HG03135 (cell line): ENCODE results near the gene SNX14.
"Not testable (repeated sequence)": the region's sequence is repeated elsewhere in the genome, so short reads cannot be mapped to it uniquely, and the experiment has no call there.

Experiments
- ATAC-seq: cut with Tn5 transposase; IDR thresholded peaks from one replicate; pipeline ENCODE4 v1.9.1; 2021; ENCODE audit warnings: mild to moderate bottlenecking, moderate library complexity; ENCODE audit not compliant: unreplicated experiment

The SNX14 gene

DNA sequence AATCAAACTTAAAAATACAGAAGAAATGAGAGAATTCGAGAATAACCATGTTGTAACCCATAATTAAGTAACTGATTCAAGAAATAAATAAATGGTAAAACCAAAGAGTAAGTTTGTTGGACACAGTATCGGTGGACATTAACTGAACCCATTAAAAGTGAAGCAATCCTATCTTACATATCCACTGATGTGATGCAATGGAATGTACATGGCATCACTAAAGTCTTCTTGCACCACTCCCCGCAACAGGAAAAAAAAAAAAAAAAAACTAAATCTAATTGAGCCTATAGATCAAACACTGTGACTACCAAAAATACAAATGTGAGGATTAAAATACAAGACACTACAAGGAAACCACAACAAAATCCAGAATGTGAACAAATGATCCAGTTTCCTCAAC lies 7.9 kb downstream of the SNX14 start:
- ATAC-seq: no peak

DNA sequence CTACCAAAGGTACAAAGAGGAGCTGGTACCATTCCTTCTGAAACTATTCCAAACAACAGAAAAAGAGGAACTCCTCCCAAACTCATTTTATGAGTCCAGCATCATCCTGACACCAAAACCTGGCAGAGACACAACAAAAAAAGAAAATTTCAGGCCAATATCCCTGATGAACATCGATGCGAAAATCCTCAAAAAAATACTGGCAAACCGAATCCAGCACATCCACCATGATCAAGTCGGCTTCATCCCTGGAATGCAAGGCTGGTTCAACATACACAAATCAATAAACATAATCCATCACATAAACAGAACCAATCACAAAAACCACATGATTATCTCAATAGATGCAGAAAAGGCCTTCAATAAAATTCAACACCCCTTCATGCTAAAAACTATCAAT lies 10.8 kb downstream of the SNX14 start:
- not testable (repeated sequence) for ATAC-seq

DNA sequence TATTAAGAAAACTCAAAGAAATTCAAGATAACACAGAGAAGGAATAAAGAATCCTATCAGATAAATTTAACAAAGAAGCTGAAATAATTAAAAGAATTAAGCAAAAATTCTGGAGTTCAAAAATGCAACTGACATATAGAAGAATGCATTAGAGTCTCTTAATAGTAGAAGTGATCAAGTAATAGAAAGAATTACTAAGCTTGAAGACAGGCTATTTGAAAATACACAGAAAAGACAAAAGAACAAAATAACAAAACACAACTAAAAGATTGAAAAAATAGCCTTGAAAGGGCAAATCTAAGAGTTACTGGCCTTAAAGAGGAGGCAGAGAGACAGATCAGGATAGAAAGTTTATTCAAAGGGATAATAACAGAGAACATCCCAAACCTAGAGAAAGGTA lies 12.1 kb downstream of the SNX14 start:
- ATAC-seq: no peak

DNA sequence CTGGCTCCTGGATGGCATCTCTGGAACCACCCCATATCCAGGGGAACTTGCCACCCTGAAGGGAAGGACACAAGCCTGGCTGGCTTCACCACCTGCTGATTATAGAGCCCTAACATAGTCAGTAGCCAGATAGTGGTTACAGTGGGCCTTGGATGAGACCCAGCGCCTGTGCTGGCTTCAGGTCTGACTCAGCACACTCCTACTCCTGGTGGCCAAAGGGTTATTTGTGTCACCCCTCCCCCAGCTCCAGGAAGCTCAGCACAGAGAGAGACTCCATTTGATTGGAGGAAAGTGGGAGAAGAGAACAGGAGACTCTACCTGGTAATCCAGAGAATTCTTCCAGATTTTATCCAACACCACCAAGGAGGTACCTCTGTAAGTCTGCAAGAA lies 12.8 kb downstream of the SNX14 start:
- ATAC-seq: no peak

DNA sequence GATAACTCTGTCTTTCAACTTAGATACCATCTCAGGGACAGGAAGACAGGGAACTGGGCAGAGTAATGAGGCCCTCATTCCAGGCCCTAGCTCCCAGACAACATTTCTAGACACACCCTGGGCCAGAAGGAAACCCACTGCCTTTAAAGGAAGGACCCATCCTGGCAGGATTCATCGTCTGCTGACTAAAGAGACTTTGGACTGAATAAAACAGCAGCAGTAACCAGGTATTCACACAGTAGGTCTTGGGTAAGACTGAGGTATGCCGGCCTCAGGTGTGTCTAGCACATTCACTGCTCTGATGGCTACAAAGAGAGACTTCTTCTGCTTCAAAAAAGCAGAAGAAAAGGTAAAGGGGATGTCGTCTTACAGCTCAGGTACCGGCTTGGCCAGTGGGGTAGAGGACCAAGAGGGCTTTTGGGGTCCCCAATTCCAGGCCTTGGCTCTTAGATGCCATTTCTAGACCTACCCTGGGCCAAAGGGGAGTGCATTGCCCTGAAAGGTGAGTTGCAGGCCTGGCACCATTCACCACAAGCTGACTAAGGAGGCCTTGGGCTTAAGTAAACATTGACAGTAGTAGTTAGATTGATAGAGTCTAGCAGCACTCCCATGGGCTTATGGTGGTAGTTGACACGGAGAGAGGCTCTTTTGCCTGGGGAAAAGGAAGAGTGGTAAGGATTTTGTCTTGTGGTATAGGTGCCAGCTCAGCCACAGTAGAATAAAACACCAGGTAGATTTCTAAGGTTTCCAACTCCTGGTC lies 13.4 kb downstream of the SNX14 start:
- ATAC-seq: no peak

DNA sequence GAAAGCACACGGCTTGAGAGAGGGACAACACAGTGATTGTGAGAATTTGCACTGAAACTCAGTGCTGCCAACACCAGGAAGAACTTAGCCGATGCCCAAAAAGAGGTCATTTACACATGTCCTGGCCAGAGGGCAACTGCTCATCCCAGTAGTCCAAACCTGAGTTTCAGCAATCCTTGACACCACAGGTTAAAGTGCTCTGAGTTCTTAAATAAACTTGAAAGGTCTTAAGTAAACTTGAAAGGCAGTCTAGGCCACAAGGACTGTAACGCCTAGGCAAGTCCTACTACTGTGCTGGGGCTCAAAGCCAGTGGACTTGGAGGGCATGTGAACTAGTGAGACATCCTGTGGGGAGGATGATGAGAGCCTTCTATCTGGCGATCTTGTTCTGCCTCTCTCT lies 14.1 kb downstream of the SNX14 start:
- ATAC-seq: no peak

DNA sequence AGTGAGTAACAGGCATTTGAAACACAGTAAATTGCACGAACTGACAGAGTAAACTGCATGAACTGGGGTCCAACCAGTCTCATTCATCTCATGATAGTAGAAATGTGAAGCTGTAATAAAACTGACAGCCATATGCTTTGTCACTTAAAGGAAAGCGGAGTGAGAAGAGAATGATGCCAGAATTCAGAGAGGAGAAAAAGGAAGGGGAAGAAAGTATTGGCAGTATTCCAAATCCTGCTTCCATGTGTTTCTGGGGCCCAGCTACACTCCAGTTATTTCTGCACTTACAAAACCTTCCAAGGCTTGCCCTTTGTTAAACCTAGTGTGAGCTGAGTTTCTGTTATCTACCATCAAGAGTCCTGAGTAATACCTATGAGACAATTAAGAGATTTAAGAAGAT lies 17.2 kb downstream of the SNX14 start:
- ATAC-seq: no peak

DNA sequence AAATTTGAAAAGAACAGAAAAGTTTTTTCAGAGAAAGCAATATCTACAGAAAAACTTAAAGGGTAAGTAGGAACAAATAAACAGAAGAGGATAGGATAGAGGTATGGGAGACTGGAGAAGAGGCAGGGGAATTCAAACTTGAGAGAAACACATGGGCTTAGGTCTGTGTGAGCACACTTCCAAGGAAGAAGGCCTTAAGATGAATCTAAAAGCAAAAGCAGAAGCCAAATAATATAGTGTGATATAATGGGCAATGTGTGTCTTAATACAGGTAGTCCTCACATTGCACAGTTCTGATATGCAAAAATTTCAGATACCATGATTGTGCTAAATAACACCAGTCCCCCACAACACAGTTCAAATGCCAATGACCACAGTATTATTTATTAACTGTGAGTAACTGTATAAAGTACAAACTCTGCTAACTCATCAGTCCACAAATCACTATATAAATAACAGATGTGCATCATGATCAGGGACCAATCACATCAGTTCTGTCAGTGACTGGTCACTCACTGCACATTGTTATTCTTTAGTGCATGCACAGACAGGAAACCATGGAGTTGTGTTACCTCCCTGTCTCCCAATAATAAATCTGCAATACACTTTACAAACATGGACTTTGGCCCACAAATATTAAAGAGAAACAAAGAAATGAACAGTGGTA lies 18.6 kb downstream of the SNX14 start:
- ATAC-seq: no peak

DNA sequence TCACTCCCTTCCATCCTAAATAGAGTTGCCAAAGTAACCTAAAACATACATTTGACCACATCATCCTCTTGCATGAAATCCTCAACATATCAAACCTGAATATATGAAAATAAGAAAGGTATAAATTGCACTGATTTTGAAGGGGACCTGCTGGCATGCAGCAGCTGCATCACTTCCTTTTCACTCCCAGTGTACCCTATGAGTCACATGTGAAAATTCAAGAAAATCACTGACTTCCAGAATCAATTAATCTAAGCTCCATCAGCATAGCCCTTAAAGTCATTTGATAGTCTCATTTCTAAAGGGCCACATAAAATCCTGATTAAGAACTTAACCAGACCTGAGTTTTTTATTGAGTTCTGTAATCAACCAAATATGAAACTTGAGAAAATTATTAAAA lies 24.3 kb downstream of the SNX14 start:
- ATAC-seq: no peak

DNA sequence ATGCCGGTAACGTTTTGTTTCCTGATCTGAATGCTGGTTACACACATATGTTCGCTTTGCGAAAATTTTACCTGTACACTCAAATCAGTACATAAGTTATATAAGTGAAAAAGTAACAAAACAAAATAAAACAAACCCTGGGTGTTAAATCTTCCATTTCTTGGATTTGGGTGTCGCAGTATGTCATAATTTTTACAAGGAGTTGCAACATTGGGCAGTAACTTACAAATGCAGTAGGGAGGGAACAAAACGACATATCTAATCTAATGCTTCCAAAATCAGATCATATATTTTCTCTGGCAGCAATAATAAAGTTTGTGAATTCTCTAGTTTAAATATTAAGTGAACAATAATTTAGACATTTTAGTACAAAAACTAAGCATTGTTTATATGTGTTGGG lies 25.2 kb downstream of the SNX14 start:
- no peak for ATAC-seq

DNA sequence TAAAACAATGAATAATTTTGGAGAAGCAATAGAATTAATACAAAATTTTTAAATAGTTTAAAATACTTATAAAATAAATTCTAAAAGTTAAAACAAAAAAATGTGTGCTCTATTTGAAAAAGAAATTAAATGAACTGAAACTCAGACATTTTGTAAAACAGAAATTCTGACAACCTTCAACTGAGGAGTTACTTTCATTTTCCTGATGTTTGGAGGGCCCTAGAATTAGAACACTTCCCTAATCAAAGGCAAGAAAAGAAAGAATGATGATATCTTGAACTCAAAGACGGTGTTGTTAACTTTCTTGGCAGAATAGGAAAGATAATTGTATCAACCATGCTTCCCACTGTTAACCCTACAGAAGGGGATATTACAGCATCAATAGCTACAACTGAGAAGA lies 27.9 kb downstream of the SNX14 start:
- ATAC-seq: no peak

DNA sequence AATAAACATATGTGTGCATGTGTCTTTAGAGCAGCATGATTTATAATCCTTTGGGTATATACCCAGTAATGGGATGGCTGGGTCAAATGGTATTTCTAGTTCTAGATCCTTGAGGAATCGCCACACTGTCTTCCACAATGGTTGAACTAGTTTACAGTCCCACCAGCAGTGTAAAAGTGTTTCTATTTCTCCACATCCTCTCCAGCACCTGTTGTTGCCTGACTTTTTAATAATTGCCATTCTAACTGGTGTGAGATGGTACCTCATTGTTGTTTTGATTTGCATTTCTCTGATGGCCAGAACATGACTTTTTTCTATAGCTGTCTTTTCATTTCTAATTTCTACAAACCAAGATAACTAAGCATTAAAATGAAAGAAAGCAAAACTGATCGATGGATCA lies 29.4 kb downstream of the SNX14 start:
- not testable (repeated sequence) for ATAC-seq

DNA sequence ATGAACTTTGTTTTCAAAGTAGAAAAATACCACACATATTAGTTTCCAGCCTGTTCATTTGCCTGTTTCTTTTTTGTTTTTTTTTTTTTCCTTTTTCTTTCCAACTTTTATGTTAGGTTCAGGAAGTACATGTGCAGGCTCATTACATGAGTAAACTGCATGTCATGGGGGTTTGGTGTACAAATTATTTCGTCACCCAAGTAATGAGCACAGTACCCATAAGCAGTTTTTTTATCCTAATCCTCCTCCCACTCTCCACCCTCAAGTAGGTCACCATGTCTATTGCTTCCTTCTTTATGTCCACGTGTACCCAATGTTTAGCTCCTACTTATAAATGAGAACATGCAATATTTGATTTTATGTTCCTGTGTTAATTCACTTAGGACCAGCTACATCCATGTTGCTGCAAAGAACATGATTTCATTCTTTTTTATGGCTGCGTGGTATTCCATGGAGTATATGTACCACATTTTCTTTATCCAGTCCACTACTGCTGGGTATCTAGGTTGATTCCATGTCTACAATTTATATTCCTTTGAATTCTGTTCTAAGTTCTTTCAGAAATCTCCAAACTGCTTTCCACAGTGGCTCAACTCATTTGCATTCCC lies 31.8 kb downstream of the SNX14 start:
- no peak for ATAC-seq

DNA sequence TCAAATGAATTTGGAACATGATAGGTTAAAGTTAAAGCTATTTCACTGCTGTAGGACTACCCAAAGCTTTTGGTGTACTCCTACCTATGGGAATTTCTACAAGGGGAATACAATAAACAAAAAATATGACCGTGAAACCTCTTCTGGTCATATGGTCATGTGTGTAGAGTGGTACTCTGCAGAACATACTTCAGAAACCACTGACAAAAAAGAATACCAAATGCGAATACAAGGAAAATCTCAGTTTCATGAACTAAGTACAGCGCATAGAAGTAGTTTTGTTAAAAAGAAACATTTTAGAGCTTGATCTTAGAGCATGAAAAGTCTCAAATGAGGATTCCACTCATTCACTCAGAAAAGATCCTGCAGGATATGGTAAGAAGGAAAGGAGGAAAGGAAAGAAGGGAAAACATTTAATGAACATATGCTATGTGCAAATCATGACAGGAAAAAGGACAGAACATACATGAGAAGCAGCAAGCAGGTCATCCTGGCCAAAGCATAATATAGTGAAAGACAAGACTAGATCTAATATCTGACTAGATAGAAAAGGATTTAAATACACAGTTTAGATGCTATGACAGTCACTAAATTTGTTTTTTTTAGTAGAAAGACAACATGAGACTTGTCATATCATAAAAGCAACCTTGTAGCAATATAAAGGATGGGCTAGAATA lies 36.5 kb downstream of the SNX14 start:
- ATAC-seq: no peak

DNA sequence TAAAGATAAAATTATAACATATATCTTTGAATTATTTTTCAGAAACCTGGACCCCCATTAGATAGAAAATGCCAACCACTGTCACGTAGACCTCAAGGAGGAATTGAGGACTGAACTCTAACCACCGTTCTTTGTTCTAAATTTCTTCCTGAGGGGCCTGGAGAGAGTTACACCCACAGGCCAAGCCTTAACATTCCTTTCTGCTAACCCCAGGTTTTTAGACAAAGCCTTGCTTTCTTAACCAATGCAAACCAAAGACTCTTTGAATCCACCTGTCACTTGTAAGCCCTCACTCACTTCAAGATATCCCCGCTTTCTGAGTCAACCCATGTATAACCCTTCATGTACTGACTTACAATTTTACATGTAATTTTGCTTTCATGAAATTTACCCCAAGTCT lies 41.0 kb downstream of the SNX14 start:
- ATAC-seq: no peak

DNA sequence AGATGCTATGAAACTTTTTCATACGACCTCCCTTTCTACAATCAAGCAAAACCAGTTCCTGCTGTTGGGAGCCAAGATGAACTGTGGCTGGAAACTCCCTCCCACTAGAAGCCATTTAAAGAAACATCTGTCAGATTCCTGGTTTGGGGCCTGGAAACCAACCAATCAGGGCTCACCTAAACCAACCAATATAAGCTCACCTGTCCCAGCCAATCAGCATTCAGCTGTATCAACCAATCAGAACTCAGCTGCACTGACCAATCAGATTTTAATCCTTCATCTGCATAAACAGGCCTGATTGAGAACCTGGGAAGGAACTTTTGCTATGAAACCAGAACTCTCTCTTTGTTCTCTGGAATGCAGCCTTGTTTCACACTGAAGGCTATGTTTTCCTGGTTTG lies 42.4 kb downstream of the SNX14 start:
- ATAC-seq: no peak

DNA sequence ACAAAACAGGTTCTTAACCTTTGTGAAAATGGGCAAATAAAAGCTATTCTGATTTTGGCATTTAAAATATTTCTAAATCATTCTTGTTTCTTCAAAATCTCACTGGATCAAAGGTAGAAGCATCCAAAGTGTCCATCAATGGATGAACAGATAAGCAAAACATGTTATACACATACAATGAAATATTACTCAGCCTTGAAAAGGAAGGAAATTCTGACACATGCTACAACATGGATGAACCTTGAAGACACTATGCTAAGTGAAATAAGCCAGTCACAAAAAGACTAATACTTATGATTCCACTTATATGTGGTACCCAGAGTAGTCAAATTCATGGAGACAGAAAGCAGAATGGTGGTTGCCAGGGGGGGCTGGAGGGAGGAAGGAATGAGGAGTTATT lies 45.9 kb downstream of the SNX14 start:
- ATAC-seq: no peak

DNA sequence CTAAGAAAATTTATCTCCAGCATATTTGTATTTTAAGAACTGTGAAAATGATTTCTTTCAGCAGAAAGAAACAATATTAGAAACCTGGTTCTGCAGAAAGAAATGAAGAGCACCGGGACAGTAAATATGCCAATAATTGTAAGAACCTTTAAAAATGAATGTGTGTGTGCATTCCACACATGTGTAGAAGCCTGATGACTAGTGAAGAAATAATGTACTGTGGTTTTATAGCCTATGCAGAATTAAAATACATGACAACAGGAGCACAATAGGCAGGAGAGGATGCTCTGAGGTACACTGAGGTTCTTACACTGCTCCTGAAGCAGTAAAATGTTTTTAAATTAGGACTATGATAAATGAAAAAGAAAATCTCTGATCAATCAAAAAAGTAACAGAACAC lies 48.9 kb downstream of the SNX14 start:
- ATAC-seq: no peak

DNA sequence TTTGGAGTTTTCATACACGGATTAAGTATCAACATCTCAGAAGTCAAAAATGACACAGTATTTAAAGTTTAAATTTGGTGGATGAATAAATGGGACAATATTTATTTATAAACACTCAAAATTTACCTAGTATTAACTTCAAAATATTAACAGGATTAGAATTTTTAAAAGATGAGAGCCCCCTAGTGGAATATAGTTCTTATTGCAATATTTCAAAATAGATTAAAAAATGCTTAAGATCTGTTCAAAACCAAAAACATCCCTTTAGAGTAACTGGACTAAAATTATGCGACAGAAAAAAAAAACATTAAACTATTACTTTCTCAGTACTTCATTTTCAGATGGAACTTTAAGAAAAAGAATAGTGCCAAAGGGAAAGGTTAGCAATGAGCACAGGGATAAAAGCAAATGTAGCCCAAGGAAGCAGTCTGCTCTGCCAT lies 56.6 kb downstream of the SNX14 start:
- no peak for ATAC-seq

DNA sequence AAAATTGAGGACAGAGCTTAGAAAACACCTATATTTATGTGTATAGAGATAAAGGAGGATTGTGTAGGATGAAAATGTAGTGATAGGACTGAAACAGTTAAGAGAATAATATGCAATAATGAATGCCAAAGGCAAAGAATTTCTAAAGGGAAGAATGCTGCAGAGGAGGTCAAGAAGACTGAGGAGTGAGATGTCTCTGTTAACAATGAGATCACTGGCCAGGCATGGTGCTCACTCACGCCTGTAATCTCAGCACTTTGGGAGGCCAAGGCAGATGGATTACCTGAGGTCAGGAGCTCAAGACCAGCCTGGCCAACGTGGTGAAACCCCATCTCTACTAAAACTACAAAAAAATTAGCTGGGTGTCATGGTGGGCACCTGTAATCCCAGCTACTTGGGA lies 69.4 kb downstream of the SNX14 start:
- not testable (repeated sequence) for ATAC-seq

DNA sequence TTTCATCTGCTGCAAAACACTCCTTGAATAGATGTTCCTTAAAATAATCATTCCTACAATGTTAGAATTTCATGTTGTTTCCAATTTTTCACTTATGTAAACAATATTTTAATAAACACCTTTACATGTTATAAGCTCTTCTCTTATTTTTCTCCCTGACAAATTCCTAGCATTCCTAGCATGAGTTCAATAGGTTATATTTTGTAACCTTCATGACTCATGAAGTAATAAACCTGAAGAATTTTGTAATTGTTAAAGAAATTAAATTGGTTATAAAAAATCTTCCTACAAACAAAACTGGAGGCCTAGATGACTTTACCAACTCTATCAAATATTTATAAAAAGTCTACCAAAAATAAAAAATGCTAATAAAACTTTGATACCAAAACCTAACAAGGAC lies 77.5 kb downstream of the SNX14 start:
- ATAC-seq: no peak
